ENCODE data around the gene MYH9.

- TF ChIP-seq POLR2A (IDR thresholded peaks at IDR 0.05) (no peak), CTCF (IDR thresholded peaks at IDR 0.05) (no peak)
Observed at GRCh38 chr22:36355362-36355761, 32.4 kb downstream of the MYH9 start.

All from Peyer's patch (tissue), 4 donors.